ENCODE results near the gene ZNF324. TPM values are rescaled to one million over a fixed set of nuclear protein-coding genes. Genes with fewer than 3 reads are reported as not detected.

Gene ZNF324
- total RNA-seq, 1 donor from 2014 or later: 9.3 TPM

GRCh38 chr19:58516964-58517833, 50.3 kb downstream of the ZNF324 start:
- Histone ChIP-seq H3K9ac (ENCODE audit: low read length) (no peak overlapping the region), H3K4me3 (ENCODE audit: insufficient read depth, low read depth, low read length) (no peak overlapping the region), H3K36me3 (ENCODE audit: insufficient read depth, low read length) (peaks cover 2% of the 10 kb centered on the region), H3K27me3 (ENCODE audit: insufficient read depth, low read length) (no peaks in the 10 kb centered on the region), H3K4me1 (ENCODE audit: insufficient read depth, low read length) (peaks cover 16% of the 10 kb centered on the region), H3K79me2 (ENCODE audit: insufficient read depth, low read length) (peaks cover 47% of the 10 kb centered on the region), H3K4me2 (ENCODE audit: low read length) (no peak overlapping the region), H4K20me1 (ENCODE audit: insufficient read depth, low read length) (peaks cover 23% of the 10 kb centered on the region), H3K9me3 (ENCODE audit: insufficient read depth, low read depth, low read length) (no peaks in the 10 kb centered on the region), H2AFZ (ENCODE audit: low read depth, low read length) (no peak overlapping the region), H3K27ac (ENCODE audit: low read depth, low read length) (no peak overlapping the region)
- Mint-ChIP-seq H3K27ac (ENCODE audit: unreplicated experiment) (peak overlapping the region; percentile 47), H3K36me3 (ENCODE audit: low read depth, unreplicated experiment) (peaks cover 12% of the 10 kb centered on the region), H3K4me3 (ENCODE audit: unreplicated experiment) (peak overlapping the region; percentile 100), H3K27me3 (ENCODE audit: low read depth, unreplicated experiment) (no peaks in the 10 kb centered on the region), H3K9me3 (ENCODE audit: unreplicated experiment) (no peaks in the 10 kb centered on the region), H3K4me1 (ENCODE audit: low read depth, unreplicated experiment) (peaks cover 24% of the 10 kb centered on the region)
- DNase-seq (ENCODE audit: low read depth) (no peak), FAIRE-seq (no peak)
- TF ChIP-seq EZH2 (IDR thresholded peaks at IDR 0.05; ENCODE audit: insufficient read depth, low read length): no peak
- TF ChIP-seq, protein P1, sequence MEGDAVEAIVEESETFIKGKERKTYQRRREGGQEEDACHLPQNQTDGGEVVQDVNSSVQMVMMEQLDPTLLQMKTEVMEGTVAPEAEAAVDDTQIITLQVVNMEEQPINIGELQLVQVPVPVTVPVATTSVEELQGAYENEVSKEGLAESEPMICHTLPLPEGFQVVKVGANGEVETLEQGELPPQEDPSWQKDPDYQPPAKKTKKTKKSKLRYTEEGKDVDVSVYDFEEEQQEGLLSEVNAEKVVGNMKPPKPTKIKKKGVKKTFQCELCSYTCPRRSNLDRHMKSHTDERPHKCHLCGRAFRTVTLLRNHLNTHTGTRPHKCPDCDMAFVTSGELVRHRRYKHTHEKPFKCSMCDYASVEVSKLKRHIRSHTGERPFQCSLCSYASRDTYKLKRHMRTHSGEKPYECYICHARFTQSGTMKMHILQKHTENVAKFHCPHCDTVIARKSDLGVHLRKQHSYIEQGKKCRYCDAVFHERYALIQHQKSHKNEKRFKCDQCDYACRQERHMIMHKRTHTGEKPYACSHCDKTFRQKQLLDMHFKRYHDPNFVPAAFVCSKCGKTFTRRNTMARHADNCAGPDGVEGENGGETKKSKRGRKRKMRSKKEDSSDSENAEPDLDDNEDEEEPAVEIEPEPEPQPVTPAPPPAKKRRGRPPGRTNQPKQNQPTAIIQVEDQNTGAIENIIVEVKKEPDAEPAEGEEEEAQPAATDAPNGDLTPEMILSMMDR (IDR thresholded peaks at IDR 0.05; ENCODE audit: insufficient read depth, low read depth, low read length): no peak

GRCh38 chr19:58518256-58519086, 51.6 kb downstream of the ZNF324 start:
- Histone ChIP-seq H3K4me1 (ENCODE audit: insufficient read depth, low read length) (peaks cover 16% of the 10 kb centered on the region), H3K36me3 (ENCODE audit: insufficient read depth, low read length) (peaks cover 2% of the 10 kb centered on the region), H3K79me2 (ENCODE audit: insufficient read depth, low read length) (peaks cover 47% of the 10 kb centered on the region), H3K4me3 (ENCODE audit: insufficient read depth, low read depth, low read length) (peak overlapping the region; percentile 82), H3K9ac (ENCODE audit: low read length) (peak overlapping the region; percentile 93), H3K4me2 (ENCODE audit: low read length) (peak overlapping the region; percentile 96), H3K27ac (ENCODE audit: low read depth, low read length) (peak overlapping the region; percentile 86), H4K20me1 (ENCODE audit: insufficient read depth, low read length) (peaks cover 20% of the 10 kb centered on the region), H2AFZ (ENCODE audit: low read depth, low read length) (peak overlapping the region; percentile 88), H3K9me3 (ENCODE audit: insufficient read depth, low read depth, low read length) (no peaks in the 10 kb centered on the region), H3K27me3 (ENCODE audit: insufficient read depth, low read length) (no peaks in the 10 kb centered on the region)
- H3K9me3 Mint-ChIP-seq (ENCODE audit: unreplicated experiment): no peaks in the 10 kb centered on the region
- FAIRE-seq (no peak), DNase-seq (ENCODE audit: low read depth) (no peak)
- peaks cover 24% of the 10 kb centered on the region for H3K4me1 Mint-ChIP-seq (ENCODE audit: low read depth, unreplicated experiment)
- peak overlapping the region; percentile 94 for H3K27ac Mint-ChIP-seq (ENCODE audit: unreplicated experiment)
- TF ChIP-seq, protein P1 (IDR thresholded peaks at IDR 0.05; ENCODE audit: insufficient read depth, low read depth, low read length): no peak
- TF ChIP-seq EZH2 (IDR thresholded peaks at IDR 0.05; ENCODE audit: insufficient read depth, low read length): no peak
- H3K27me3 Mint-ChIP-seq (ENCODE audit: low read depth, unreplicated experiment): no peaks in the 10 kb centered on the region
- H3K4me3 Mint-ChIP-seq (ENCODE audit: unreplicated experiment): peak overlapping the region; percentile 100
- peaks cover 12% of the 10 kb centered on the region for H3K36me3 Mint-ChIP-seq (ENCODE audit: low read depth, unreplicated experiment)
